BLaER1 (cell line): ENCODE measurements around the gene COMMD2.

Source experiments
- H3K27ac ChIP-seq: shearing (Covaris generic); formaldehyde crosslinking; 2 replicates; pipeline ENCODE4 v1.8.1; 2022
- H3K27me3 ChIP-seq: shearing (Covaris generic); formaldehyde crosslinking; 2 replicates; pipeline ENCODE4 v1.8.1; 2022
- H3K36me3 ChIP-seq: shearing (Covaris generic); formaldehyde crosslinking; 2 replicates; pipeline ENCODE4 v1.8.1; 2022
- H3K4me1 ChIP-seq: shearing (Covaris generic); formaldehyde crosslinking; 2 replicates; pipeline ENCODE4 v1.8.1; 2022
- H3K4me2 ChIP-seq: shearing (Covaris generic); formaldehyde crosslinking; 2 replicates; pipeline ENCODE4 v1.8.1; 2022
- H3K4me3 ChIP-seq: shearing (Covaris generic); formaldehyde crosslinking; 2 replicates; pipeline ENCODE4 v1.8.1; 2022
- H3K9ac ChIP-seq: shearing (Covaris generic); formaldehyde crosslinking; 2 replicates; pipeline ENCODE4 v1.8.1; 2022
- H3K9me3 ChIP-seq: shearing (Covaris generic); formaldehyde crosslinking; 2 replicates; pipeline ENCODE4 v1.8.1; 2022
- H4K20me1 ChIP-seq: shearing (Covaris generic); formaldehyde crosslinking; 2 replicates; pipeline ENCODE4 v1.8.1; 2022
- Cebpa-rat ChIP-seq: shearing (Covaris generic); IDR thresholded peaks from 2 replicates; pipeline ENCODE4 v1.8.1; 2022

Gene COMMD2

DNA sequence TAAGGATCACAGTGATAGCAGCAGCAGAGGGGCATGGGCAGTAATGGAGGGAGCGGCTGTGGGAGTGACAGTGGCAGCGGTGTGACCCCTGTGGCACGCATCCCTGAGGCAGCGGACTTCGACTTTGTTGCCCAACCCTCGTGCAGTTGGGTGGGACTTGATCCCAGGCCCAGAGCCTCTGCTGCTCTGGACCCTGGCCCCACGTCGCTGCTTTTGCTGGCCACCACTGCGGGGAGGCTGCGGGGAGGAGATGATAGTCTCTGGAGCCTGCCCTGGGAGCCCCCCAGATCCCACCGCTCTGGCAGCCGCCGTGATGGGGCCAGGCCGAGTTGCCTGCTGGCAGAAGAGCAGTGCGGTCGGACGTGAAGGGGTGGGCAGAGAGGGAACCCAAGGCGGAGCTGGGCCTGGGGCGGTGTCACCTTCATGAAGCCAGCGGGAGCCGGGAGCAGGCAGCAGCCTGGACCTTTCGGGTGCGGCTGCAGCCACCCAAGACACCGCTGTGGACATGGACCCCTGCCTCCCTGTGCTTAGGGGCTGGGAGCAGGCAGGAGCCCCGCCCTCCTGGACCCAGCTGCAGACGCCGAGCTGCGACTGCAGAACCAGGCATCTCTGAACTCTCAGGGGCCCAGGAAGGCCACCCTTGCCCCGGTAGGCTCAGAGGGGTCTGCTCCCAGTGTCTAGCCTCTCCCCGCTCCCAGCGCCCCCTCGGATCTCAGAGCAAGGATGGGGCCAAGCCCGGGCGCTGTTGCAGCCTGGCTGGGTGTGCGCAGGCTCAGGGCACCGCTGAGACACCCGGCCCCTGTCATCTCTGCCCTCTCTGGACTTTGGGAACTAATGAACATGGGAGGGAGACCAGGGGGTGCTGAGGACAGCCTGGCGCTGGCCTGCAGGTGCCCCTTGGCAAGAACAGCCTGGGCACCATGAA, 38.3 kb downstream of the COMMD2 start:
- Histone ChIP-seq H3K9me3 (no peaks in the 10 kb centered on the region), H3K4me1 (no peaks in the 10 kb centered on the region), H4K20me1 (no peaks in the 10 kb centered on the region), H3K4me3 (no peak overlapping the region), H3K27me3 (no peaks in the 10 kb centered on the region), H3K27ac (no peak overlapping the region), H3K9ac (no peak overlapping the region), H3K4me2 (no peak overlapping the region), H3K36me3 (no peaks in the 10 kb centered on the region)
- TF ChIP-seq Cebpa-rat: no peak

- TF ChIP-seq Cebpa-rat: no peak
- Histone ChIP-seq H3K4me2 (no peak overlapping the region), H3K36me3 (no peaks in the 10 kb centered on the region), H3K27me3 (no peaks in the 10 kb centered on the region), H3K4me3 (no peak overlapping the region), H3K27ac (no peak overlapping the region), H4K20me1 (no peaks in the 10 kb centered on the region), H3K9me3 (no peaks in the 10 kb centered on the region), H3K9ac (no peak overlapping the region), H3K4me1 (no peaks in the 10 kb centered on the region)
Observed at GRCh38 chr3:149706905-149707304, 45.4 kb downstream of the COMMD2 start.

GRCh38 chr3:149705416-149705815, 46.9 kb downstream of the COMMD2 start:
- no peak for TF ChIP-seq Cebpa-rat
- no peak overlapping the region for H3K4me2 ChIP-seq

DNA sequence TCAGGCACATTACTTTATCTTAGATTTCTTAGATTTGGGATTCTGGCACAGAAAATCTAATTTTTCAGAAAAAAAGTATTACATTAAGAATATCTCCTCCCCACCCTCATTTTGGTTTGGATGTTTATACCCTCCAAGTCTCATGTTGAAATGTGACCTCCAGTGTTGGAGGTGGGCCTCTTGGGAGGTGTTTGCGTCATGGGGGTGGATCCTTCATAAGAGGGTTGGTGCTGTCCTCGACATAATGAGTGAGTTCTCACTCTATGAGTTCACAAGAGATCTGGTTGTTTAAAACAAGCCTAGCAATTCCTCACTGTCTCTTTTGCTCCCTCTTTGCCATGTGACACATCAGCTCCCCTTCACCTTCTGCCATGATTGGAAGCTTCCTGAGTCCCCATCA, 48.8 kb downstream of the COMMD2 start:
- Histone ChIP-seq H3K27ac (no peak overlapping the region), H3K9ac (no peak overlapping the region), H3K27me3 (no peaks in the 10 kb centered on the region), H3K4me2 (no peak overlapping the region), H3K4me3 (no peak overlapping the region), H4K20me1 (no peaks in the 10 kb centered on the region), H3K9me3 (peaks cover 13% of the 10 kb centered on the region), H3K36me3 (no peaks in the 10 kb centered on the region), H3K4me1 (no peaks in the 10 kb centered on the region)
- no peak for TF ChIP-seq Cebpa-rat

More at GRCh38 chr3:149705416-149705815, 46.9 kb downstream of the COMMD2 start:
- H3K9me3 ChIP-seq: no peaks in the 10 kb centered on the region
- H3K36me3 ChIP-seq: no peaks in the 10 kb centered on the region
- H3K4me1 ChIP-seq: no peaks in the 10 kb centered on the region
- H3K27ac ChIP-seq: no peak overlapping the region
- no peak overlapping the region for H3K4me3 ChIP-seq
- H3K27me3 ChIP-seq: no peaks in the 10 kb centered on the region
- H3K9ac ChIP-seq: no peak overlapping the region
- no peaks in the 10 kb centered on the region for H4K20me1 ChIP-seq

GRCh38 chr3:149702691-149703441, 49.4 kb downstream of the COMMD2 start:
- H3K9me3 ChIP-seq: peaks cover 19% of the 10 kb centered on the region
- H4K20me1 ChIP-seq: no peaks in the 10 kb centered on the region
- no peak overlapping the region for H3K9ac ChIP-seq
- no peak overlapping the region for H3K4me2 ChIP-seq
- no peaks in the 10 kb centered on the region for H3K36me3 ChIP-seq
- H3K4me1 ChIP-seq: no peaks in the 10 kb centered on the region
- H3K27me3 ChIP-seq: no peaks in the 10 kb centered on the region
- H3K27ac ChIP-seq: no peak overlapping the region
- no peak overlapping the region for H3K4me3 ChIP-seq
- no peak for TF ChIP-seq Cebpa-rat

DNA sequence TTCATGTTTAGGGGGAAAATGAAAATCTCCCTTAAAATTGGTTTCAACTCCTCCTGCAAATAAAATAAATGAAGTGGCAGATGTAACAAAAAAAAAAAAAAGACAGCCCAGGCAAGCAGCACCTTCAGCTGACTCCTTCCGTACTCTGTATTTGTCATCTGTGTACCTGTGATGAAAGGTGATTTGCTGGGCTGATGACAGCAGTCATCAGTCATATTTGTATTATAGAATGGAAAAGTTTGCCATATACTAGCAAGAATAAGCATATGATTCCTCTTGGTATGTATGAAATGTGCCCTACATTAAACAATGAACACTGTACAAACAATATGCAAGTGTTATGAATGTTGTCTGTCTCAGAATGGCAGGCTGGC, 50.3 kb downstream of the COMMD2 start:
- Histone ChIP-seq H3K27ac (no peak overlapping the region), H3K9ac (no peak overlapping the region)

DNA sequence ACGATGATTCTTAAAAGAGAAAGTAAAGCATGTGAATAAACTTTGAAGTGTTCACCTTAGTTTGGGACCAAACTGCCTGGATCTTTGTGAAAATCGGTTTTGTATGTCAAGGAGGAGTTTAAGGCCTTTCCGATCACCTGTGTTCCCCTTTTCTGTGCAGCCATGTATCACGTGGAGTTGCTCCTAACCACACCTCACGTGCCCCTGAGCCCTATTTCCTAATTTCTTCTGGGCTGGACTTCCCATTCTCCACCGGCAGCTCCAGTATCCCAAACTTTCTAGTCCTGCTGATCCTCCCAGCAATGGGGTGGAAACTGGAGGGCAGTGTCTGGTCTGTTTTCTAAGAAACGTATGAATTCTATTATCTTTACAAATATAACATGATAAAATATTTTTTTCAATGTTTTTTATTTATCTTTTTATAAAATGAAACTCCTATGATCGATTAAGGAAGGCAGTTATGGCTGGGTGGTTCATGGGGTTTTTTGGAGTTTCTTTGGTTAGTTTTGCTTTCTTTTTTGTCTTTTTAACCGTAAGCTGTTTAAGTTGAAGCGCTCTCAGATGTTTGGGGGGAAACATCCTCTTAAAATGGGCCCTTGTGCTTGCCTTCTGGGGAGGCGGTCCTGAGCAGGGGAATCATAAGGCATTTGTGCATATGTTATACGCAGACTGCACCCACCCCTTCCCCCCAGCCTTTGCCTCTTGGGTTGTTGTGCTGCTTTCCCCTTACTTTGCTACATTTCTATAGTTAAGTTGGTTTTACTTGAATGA, 50.9 kb downstream of the COMMD2 start:
- TF ChIP-seq Cebpa-rat: no peak
- Histone ChIP-seq H3K27ac (no peak overlapping the region), H3K9ac (no peak overlapping the region), H4K20me1 (no peaks in the 10 kb centered on the region), H3K9me3 (peaks cover 31% of the 10 kb centered on the region), H3K4me3 (no peak overlapping the region), H3K36me3 (no peaks in the 10 kb centered on the region), H3K4me2 (no peak overlapping the region), H3K4me1 (no peaks in the 10 kb centered on the region), H3K27me3 (no peaks in the 10 kb centered on the region)

More for the DNA sequence above, 50.3 kb downstream of the COMMD2 start:
- Histone ChIP-seq H3K4me2 (no peak overlapping the region), H3K4me3 (no peak overlapping the region), H3K9me3 (peaks cover 28% of the 10 kb centered on the region), H3K27me3 (no peaks in the 10 kb centered on the region), H3K4me1 (no peaks in the 10 kb centered on the region), H4K20me1 (no peaks in the 10 kb centered on the region), H3K36me3 (no peaks in the 10 kb centered on the region)
- TF ChIP-seq Cebpa-rat: no peak
